Heart left ventricle (tissue), 16 donors: Measurements from ENCODE around the gene CCDC112. TPM values are rescaled to one million over a fixed set of nuclear protein-coding genes. Genes with fewer than 3 reads are reported as not detected.

Source experiments
- ATAC-seq, 4 donors: fragments of 200-7000 bp; cut with Tn5 transposase; one replicate each; pipeline ENCODE4 v1.9.1; 2020 to 2022; ENCODE audit warnings: moderate library complexity in 4 of 4, mild to moderate bottlenecking in 3 of 4, moderate number of reproducible peaks in 1 of 4
- DNase-seq, 5 donors: peaks; one replicate each; pipeline ENCODE4 v3.0.0-alpha.2; 2020
- H3K27ac ChIP-seq, 12 donors: fragments of 200-600 bp; sonication (generic) in 4 of 12; one replicate each; pipeline versions ENCODE4 v1.5.0 to v1.8.0; 2016 to 2022; ENCODE audit warnings: mild to moderate bottlenecking in 2 of 12
- H3K27me3 ChIP-seq, 9 donors: fragments of 200-600 bp; sonication (generic) in 2 of 9; one replicate each; pipeline versions ENCODE4 v1.5.1 to v1.8.0; 2016 to 2022; ENCODE audit warnings: mild to moderate bottlenecking in 3 of 9
- H3K36me3 ChIP-seq, 9 donors: fragments of 200-600 bp; sonication (generic) in 2 of 9; one replicate each; pipeline versions ENCODE4 v1.5.0 to v1.8.0; 2018 to 2022; ENCODE audit warnings: mild to moderate bottlenecking in 2 of 9
- H3K4me1 ChIP-seq, 12 donors: fragments of 200-600 bp; sonication (generic) in 4 of 12; one replicate each; pipeline versions ENCODE4 v1.5.0 to v1.8.0; 2016 to 2022; ENCODE audit warnings: mild to moderate bottlenecking in 3 of 12
- H3K4me3 ChIP-seq, 12 donors: fragments of 200-600 bp; sonication (generic) in 4 of 12; one replicate each; pipeline versions ENCODE4 v1.5.0 to v1.8.0; 2017 to 2022; ENCODE audit warnings: mild to moderate bottlenecking in 9 of 12, moderate library complexity in 4 of 12
- H3K9me3 ChIP-seq, 12 donors: fragments of 200-600 bp; sonication (generic) in 4 of 12; one replicate each; pipeline versions ENCODE4 v1.5.0 to v1.8.0; 2016 to 2022; ENCODE audit warnings: mild to moderate bottlenecking in 1 of 12
- CTCF ChIP-seq, 12 donors: fragments of 200-600 bp; sonication (generic) in 4 of 12; IDR thresholded peaks; one replicate each; pipeline versions ENCODE4 v1.5.0 to v1.8.0; 2018 to 2022; ENCODE audit warnings: antibody characterized with exemption in 12 of 12, mild to moderate bottlenecking in 5 of 12
- POLR2A ChIP-seq, 2 donors: fragments of 450-650 bp; IDR thresholded peaks; one replicate each; pipeline ENCODE4 v1.6.1; 2017; ENCODE audit warnings: antibody characterized with exemption in 2 of 2, mild to moderate bottlenecking in 2 of 2, moderate library complexity in 2 of 2
- WGBS, 4 donors: extraction: QIAGEN DNeasy Blood & Tissue Kit in 2 of 4; methylation state at CpG; one replicate each; pipeline versions ENCODE4 v1.1.5 to v1.1.7; 2013 to 2018; 5-methylcytosine and 5-hydroxymethylcytosine counted together
- intact Hi-C, 10 donors: fragments of 100-400 bp; cut with DNase I; formaldehyde crosslinking; loops; one replicate each; pipeline versions ENCODE4 v1.11.1 to v1.14.2; 2022
- polyA plus RNA-seq, 2 donors: library from polyadenylated mRNA; stranded (reverse); fragments of 200-250 nt; gene quantifications; one replicate each; pipeline ENCODE4 v1.2.3, GENCODE V29; 2013
- total RNA-seq, 9 donors: library from RNA; depleted of rRNA in 2 of 9; stranded (reverse); fragments of >200 nt in 2 of 9; fragmentation: NEBNext Ultra II Directional in 3 of 9; extraction: Animal tissue kit (Norgen Biotek cat#: 25700) in 3 of 9; gene quantifications; one replicate each; pipeline versions ENCODE4 v1.1.0 to v1.2.4, GENCODE V29; 2016 to 2023
- donor health status: ischemic (EF 13 %, LVEDD 7.1; RV severe dilation, severe dysfunction).
- donor health status: healthy with polysubstance abuse.
- donor health status: DM: no; HTN: yes; CAD: no.
- donor health status: DM: no; HTN: no; CAD: no.
- donor health status: ischemic (EF 25% LVEDD 6.9; RV normal size, moderate dysfunction).
- donor health status: ischemic (EF 25% LVEDD 5.7; RV mildly dilated, moderate dysfunction).
- donor health status: healthy.
- donor health status: DM: yes; HTN: yes; CAD: no.
- donor health status: ischemic (EF 35%, LVEDD 5.7; RV mildly dilated, moderate dysfunction).
- donor health status: nonischemic (EF 11% LVEDD 7.7; RV severe dilation, severe dysfunction).
- donor health status: DM: yes; HTN: yes; CAD: no.
- donor health status: PGD.
- donor health status: ischemic (EF 29% LVEDD 5.4; RV normal size, mild dysfunction).
- donor health status: nonischemic (EF 23%, LVEDD 6.1; RV moderate dilation, normal function).

Gene CCDC112
- total and polyA plus RNA-seq, 11 donors: 3.6 to 8.4 (median 5.6) TPM

GRCh38 chr5:115274584-115274983 is 21.9 kb downstream of the CCDC112 start:
- peaks cover 0 to 51% (median 13%) of the 10 kb centered on the region in 9 donors for H3K36me3 ChIP-seq
- H3K27me3 ChIP-seq: no peaks in the 10 kb centered on the region
- no peak for ATAC-seq
- intact Hi-C loops: no loop called here
- H3K27ac ChIP-seq: no peak overlapping the region
- H3K9me3 ChIP-seq: no peaks in the 10 kb centered on the region
- TF ChIP-seq POLR2A (IDR thresholded peaks at IDR 0.05) (no peak), CTCF (IDR thresholded peaks at IDR 0.05) (no peak)
- peaks cover 0 to 33% (median 0%) of the 10 kb centered on the region in 12 donors for H3K4me1 ChIP-seq
- no peak for DNase-seq
- H3K4me3 ChIP-seq: no peak overlapping the region
- WGBS, 4 donors: 90 to 94% (median 92%) methylated on average over 3 of the region's 3 CpGs

- Histone ChIP-seq H3K4me3 (no peak overlapping the region), H3K4me1 (peaks cover 0 to 33% (median 0%) of the 10 kb centered on the region in 12 donors), H3K27me3 (no peaks in the 10 kb centered on the region), H3K36me3 (peaks cover 0 to 65% (median 18%) of the 10 kb centered on the region in 9 donors), H3K27ac (peak overlapping the region in 1 of 12 donors; percentile 46), H3K9me3 (no peaks in the 10 kb centered on the region)
- ATAC-seq (no peak), DNase-seq (no peak)
- WGBS, 4 donors: 82 to 96% (median 92%) methylated on average over 3 of the region's 3 CpGs
- intact Hi-C loops: no loop called here
- TF ChIP-seq POLR2A (IDR thresholded peaks at IDR 0.05): no peak
- no peak for TF ChIP-seq CTCF (IDR thresholded peaks at IDR 0.05)
Observed at GRCh38 chr5:115272297-115272958, 24.0 kb downstream of the CCDC112 start.

GRCh38 chr5:115271295-115272050 is 25.0 kb downstream of the CCDC112 start:
- Histone ChIP-seq H3K27ac (peak overlapping the region in 1 of 12 donors; percentile 46), H3K9me3 (no peaks in the 10 kb centered on the region), H3K36me3 (peaks cover 0 to 70% (median 28%) of the 10 kb centered on the region in 9 donors), H3K27me3 (no peaks in the 10 kb centered on the region), H3K4me1 (peaks cover 0 to 33% (median 0%) of the 10 kb centered on the region in 12 donors), H3K4me3 (peak overlapping the region in 1 of 12 donors; percentile 8)
- no peak for DNase-seq
- TF ChIP-seq POLR2A (IDR thresholded peaks at IDR 0.05) (no peak), CTCF (IDR thresholded peaks at IDR 0.05) (no peak)
- WGBS, 4 donors: 88 to 98% (median 90%) methylated on average over 6 of the region's 6 CpGs
- intact Hi-C loops: no loop called here
- no peak for ATAC-seq

GRCh38 chr5:115267617-115268016 is 28.8 kb downstream of the CCDC112 start:
- no peak overlapping the region for H3K27ac ChIP-seq
- H3K9me3 ChIP-seq: no peaks in the 10 kb centered on the region
- H3K4me3 ChIP-seq: no peak overlapping the region
- peaks cover 0 to 17% (median 0%) of the 10 kb centered on the region in 12 donors for H3K4me1 ChIP-seq
- intact Hi-C loops: no loop called here
- no peaks in the 10 kb centered on the region for H3K27me3 ChIP-seq
- DNase-seq (no peak), ATAC-seq (no peak)
- peaks cover 0 to 45% (median 18%) of the 10 kb centered on the region in 9 donors for H3K36me3 ChIP-seq
- TF ChIP-seq CTCF (IDR thresholded peaks at IDR 0.05) (no peak), POLR2A (IDR thresholded peaks at IDR 0.05) (no peak)
